ENCODE results near the gene STAT1. TPM values are rescaled to one million over a fixed set of nuclear protein-coding genes. Genes with fewer than 3 reads are reported as not detected.

STAT1 gene
- total and polyA plus RNA-seq, 12 donors: 8.9 to 438 (median 48.6) TPM

DNA sequence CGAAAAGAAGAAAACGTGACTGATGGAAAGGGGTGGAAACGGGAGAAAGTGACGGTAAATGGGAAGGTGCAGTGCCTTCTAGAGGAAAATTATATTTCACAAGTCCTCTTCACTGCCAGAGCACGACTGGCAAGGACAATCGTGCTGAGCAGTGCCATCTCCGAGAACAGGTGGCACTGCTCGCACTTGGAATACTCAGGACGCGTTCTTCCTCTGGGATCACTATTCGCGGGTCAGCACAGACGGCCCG, 364 bp downstream of the STAT1 start:
- peaks cover 0 to 70% (median 32%) of the 10 kb centered on the region in 9 donors for H3K4me1 ChIP-seq
- H3K36me3 ChIP-seq: peaks cover 0 to 45% (median 7%) of the 10 kb centered on the region in 9 donors
- H3K27me3 ChIP-seq: no peaks in the 10 kb centered on the region
- intact Hi-C loops (cut with DNase I): loop anchor here in 3 of 10 donors (5.0 kb wide), 2 partner anchors 131 to 161 kb away; partner anchors contain the start of gene GLS (in 2 of the 3)
- TF ChIP-seq, protein P1, sequence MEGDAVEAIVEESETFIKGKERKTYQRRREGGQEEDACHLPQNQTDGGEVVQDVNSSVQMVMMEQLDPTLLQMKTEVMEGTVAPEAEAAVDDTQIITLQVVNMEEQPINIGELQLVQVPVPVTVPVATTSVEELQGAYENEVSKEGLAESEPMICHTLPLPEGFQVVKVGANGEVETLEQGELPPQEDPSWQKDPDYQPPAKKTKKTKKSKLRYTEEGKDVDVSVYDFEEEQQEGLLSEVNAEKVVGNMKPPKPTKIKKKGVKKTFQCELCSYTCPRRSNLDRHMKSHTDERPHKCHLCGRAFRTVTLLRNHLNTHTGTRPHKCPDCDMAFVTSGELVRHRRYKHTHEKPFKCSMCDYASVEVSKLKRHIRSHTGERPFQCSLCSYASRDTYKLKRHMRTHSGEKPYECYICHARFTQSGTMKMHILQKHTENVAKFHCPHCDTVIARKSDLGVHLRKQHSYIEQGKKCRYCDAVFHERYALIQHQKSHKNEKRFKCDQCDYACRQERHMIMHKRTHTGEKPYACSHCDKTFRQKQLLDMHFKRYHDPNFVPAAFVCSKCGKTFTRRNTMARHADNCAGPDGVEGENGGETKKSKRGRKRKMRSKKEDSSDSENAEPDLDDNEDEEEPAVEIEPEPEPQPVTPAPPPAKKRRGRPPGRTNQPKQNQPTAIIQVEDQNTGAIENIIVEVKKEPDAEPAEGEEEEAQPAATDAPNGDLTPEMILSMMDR (IDR thresholded peaks at IDR 0.05): peak in 1 of 9 donors; percentile 13
- H3K27ac ChIP-seq: peak overlapping the region; percentile 83 to 97 (median 93)
- H3K9me3 ChIP-seq: no peaks in the 10 kb centered on the region
- WGBS, 2 donors: 0% methylated on average over 14 of the region's 14 CpGs
- DNase-seq: no peak
- H3K4me3 ChIP-seq: peak overlapping the region; percentile 67 to 98 (median 84)
- ATAC-seq: no peak

DNA sequence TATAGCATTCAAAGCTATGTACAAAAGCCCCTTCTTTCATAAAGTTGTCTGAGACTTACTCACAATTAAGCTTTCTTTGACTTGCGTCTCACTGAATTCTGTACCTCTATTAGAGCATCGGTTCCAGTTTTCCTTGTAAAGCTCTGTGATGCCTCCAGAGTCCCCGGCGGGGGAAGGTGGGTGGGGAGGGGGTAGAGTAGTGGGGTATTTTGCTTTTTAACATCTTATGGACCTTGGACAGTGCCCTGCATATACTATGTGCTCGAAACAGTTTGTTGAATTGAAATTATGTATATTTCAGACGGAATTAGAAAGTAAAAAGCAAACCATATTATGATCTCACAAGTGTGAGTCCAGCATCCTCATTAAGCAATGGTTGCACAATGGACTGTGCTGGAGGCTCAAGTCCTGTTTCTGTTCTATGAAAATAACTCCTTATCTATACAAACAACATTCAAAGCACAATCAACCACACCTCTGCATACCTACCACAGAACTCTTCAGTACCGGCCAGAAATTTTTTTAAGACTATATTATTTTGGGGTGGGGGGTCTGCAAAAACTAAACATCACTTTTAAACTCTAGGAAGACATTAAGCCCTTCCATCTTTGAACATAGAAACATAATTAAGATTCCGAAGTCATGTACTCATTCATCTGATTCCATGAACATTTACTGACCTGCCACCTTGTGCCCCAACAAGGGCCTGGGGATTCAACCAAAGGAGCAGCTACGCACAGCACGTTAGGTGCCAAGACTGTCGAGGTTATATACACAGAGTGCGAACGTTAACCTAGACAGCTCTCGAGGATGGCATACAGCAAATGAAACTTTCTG, 908 bp downstream of the STAT1 start:
- Histone ChIP-seq H3K27me3 (no peaks in the 10 kb centered on the region), H3K27ac (peak overlapping the region; percentile 83 to 97 (median 93)), H3K4me3 (peak overlapping the region; percentile 67 to 98 (median 84)), H3K36me3 (peaks cover 0 to 50% (median 12%) of the 10 kb centered on the region in 9 donors), H3K4me1 (peaks cover 0 to 70% (median 37%) of the 10 kb centered on the region in 9 donors), H3K9me3 (no peaks in the 10 kb centered on the region)
- intact Hi-C loops (cut with DNase I): loop anchor here in 3 of 10 donors (5.0 kb wide), 2 partner anchors 131 to 161 kb away; partner anchors contain the start of gene GLS (in 2 of the 3)
- TF ChIP-seq, protein P1 (IDR thresholded peaks at IDR 0.05): no peak
- WGBS, 2 donors: 31 to 36% methylated on average over 14 of the region's 14 CpGs
- ATAC-seq: peak in 6 of 8 donors; percentile 3 to 28 (median 22)
- DNase-seq: no peak

DNA sequence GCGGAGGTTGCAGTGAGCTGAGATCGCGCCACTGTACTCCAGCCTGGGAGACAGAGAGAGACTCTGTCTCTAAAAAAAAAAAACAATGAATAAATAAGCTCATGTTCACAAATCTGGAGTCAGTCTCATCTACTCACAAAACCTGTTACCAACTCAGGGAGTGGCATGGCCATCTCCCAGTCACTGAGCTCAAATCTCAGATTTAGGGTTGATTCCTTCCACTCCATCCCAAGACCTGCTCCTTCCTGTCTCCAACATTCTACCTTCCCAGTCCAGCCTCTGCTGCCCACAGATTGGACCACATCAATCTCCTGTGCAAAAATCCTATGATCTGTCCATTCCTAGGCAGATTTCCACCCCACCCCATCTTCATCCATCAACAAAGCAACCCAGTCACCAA, 1.6 kb downstream of the STAT1 start:
- Histone ChIP-seq H3K27ac (peak overlapping the region in 3 of 10 donors; percentile 90 to 97 (median 92)), H3K4me1 (peaks cover 0 to 74% (median 37%) of the 10 kb centered on the region in 9 donors), H3K9me3 (no peaks in the 10 kb centered on the region), H3K27me3 (no peaks in the 10 kb centered on the region), H3K36me3 (peaks cover 0 to 57% (median 20%) of the 10 kb centered on the region in 9 donors), H3K4me3 (peak overlapping the region in 8 of 10 donors; percentile 67 to 98 (median 86))
- WGBS, 2 donors: 95 to 99% methylated on average over 3 of the region's 3 CpGs
- ATAC-seq: no peak
- DNase-seq: no peak
- TF ChIP-seq, protein P1 (IDR thresholded peaks at IDR 0.05): no peak
- intact Hi-C loops (cut with DNase I): loop anchor here in 3 of 10 donors (5.0 kb wide), 2 partner anchors 130 to 160 kb away; partner anchors contain the start of gene GLS (in 2 of the 3)
